ENCODE measurements around the gene SEMA3C.

GRCh38 chr7:80839855-80840254, 79.0 kb downstream of the SEMA3C start:
- TF ChIP-seq CTCF (IDR thresholded peaks at IDR 0.05), result no peak
- no peak for TF ChIP-seq POLR2A (IDR thresholded peaks at IDR 0.05; ENCODE audit: low read depth)
- TF ChIP-seq POLR2AphosphoS5 (IDR thresholded peaks at IDR 0.05), result no peak
- TF ChIP-seq EP300 (IDR thresholded peaks at IDR 0.05), result no peak
